GM12878 (cell line): ENCODE results near the gene PNMA6E. TPM values are rescaled to one million over a fixed set of nuclear protein-coding genes. Genes with fewer than 3 reads are reported as not detected.

Experiments used
- ATAC-seq: fragments of 200-7000 bp; cut with Tn5 transposase; 3 replicates; pipeline ENCODE4 v1.9.1; 2020; ENCODE audit warnings: mild to moderate bottlenecking, moderate library complexity
- BruUV-seq: library from RNA; stranded (reverse); fragments of 400-500 nt; replicated peaks from 2 replicates; lab custom pipeline; 2021; lab: Mats Ljungman, UMichigan
- CTCF ChIA-PET: fragments of 300-600 bp; sonication (Branson Sonifier 250); formaldehyde crosslinking; extraction: SDS; loops from one replicate; lab custom pipeline; 2021; ENCODE audit warnings: inconsistent platforms; lab: Yijun Ruan, JAX
- POLR2A ChIA-PET: fragments of 350-600 bp; formaldehyde crosslinking; extraction: SDS; loops from one replicate; lab custom pipeline; 2021; ENCODE audit warnings: inconsistent platforms; lab: Charles Lee
- RAD21 ChIA-PET: fragments of 300-600 bp; sonication (Branson Sonifier 250); formaldehyde crosslinking; loops from one replicate; lab custom pipeline; 2023; ENCODE audit warnings: antibody characterized with exemption; ENCODE audit not compliant: unreplicated experiment; lab: Charles Lee
- SMC1A ChIA-PET: fragments of 300-600 bp; sonication (Branson Sonifier 250); formaldehyde crosslinking; loops from one replicate; lab custom pipeline; 2023; ENCODE audit not compliant: unreplicated experiment, uncharacterized antibody; lab: Charles Lee
- DNase-seq: peaks from one replicate; pipeline ENCODE4 v3.0.0-alpha.2; 2011; ENCODE audit warnings: low read depth, low spot score
- FAIRE-seq: peaks from 3 replicates; lab custom pipeline; 2011; peaks lifted over from hg19 to GRCh38; lab: Jason Lieb, UNC
- H2AFZ ChIP-seq: 2 replicates; pipeline ENCODE4 v1.6.0; 2011; ENCODE audit warnings: low read depth, low read length, control low read depth; ENCODE audit not compliant: control insufficient read depth
- H3K27ac ChIP-seq: 2 replicates; pipeline ENCODE4 v1.5.1; 2011; ENCODE audit warnings: control low read depth; ENCODE audit not compliant: control insufficient read depth, insufficient read depth
- H3K27me3 ChIP-seq, 2 experiments: replicated peaks in 1 of 2; 2 replicates each; pipeline versions ENCODE4 v1.6.0 to v1.6.1; 2011; ENCODE audit warnings: low read length in 1 of 2; ENCODE audit not compliant: control insufficient read depth in 2 of 2, insufficient read depth in 2 of 2
- H3K36me3 ChIP-seq, 2 experiments: 2 replicates each; pipeline ENCODE4 v1.5.1; 2011; ENCODE audit warnings: low read length in 1 of 2; ENCODE audit not compliant: control insufficient read depth in 2 of 2, insufficient read depth in 2 of 2
- H3K4me1 ChIP-seq: 2 replicates; pipeline ENCODE4 v1.6.1; 2011; ENCODE audit warnings: mild to moderate bottlenecking, low read length, moderate library complexity, mixed read lengths; ENCODE audit not compliant: control insufficient read depth, insufficient read depth
- H3K4me2 ChIP-seq: 2 replicates; pipeline ENCODE4 v1.6.0; 2011; ENCODE audit warnings: control low read depth; ENCODE audit not compliant: control insufficient read depth, insufficient read depth
- H3K4me3 ChIP-seq: fragments of 200-600 bp; sonication (generic); 2 replicates; pipeline ENCODE4 v1.5.1; 2016
- H3K79me2 ChIP-seq: 2 replicates; pipeline ENCODE4 v1.6.0; 2011; ENCODE audit warnings: low read length; ENCODE audit not compliant: control insufficient read depth, insufficient read depth
- H3K9ac ChIP-seq: 2 replicates; pipeline ENCODE4 v1.8.0; 2011; ENCODE audit warnings: low read length, control low read depth, mixed read lengths; ENCODE audit not compliant: control insufficient read depth, insufficient read depth
- H3K9me3 ChIP-seq: replicated peaks from 3 replicates; pipeline ENCODE4 v1.5.1; 2011; ENCODE audit warnings: mild to moderate bottlenecking, low read length; ENCODE audit not compliant: control insufficient read depth, insufficient read depth
- H4K20me1 ChIP-seq: 2 replicates; pipeline ENCODE4 v1.6.0; 2011; ENCODE audit not compliant: control insufficient read depth, insufficient read depth
- BCL11A ChIP-seq: IDR thresholded peaks from 2 replicates; pipeline ENCODE4 v1.6.1; 2011; ENCODE audit warnings: low read depth, low read length
- BMI1 ChIP-seq: fragments of 450-650 bp; IDR thresholded peaks from 2 replicates; pipeline ENCODE4 v1.6.1; 2016; ENCODE audit warnings: mild to moderate bottlenecking, moderate library complexity, borderline replicate concordance
- BRCA1 ChIP-seq: IDR thresholded peaks from 2 replicates; pipeline ENCODE4 v1.6.1; 2011; ENCODE audit warnings: low read depth, low read length, improper control_type of control experiment
- CBX5 ChIP-seq: sonication (generic); IDR thresholded peaks from 2 replicates; pipeline ENCODE4 v1.6.1; 2016; ENCODE audit warnings: low read depth, moderate library complexity, mild to moderate bottlenecking, inconsistent platforms
- DPF2 ChIP-seq: fragments of 450-650 bp; IDR thresholded peaks from 2 replicates; pipeline ENCODE4 v1.6.1; 2017; ENCODE audit warnings: mild to moderate bottlenecking
- E4F1 ChIP-seq: fragments of 450-650 bp; IDR thresholded peaks from 2 replicates; pipeline ENCODE4 v1.6.1; 2018; ENCODE audit warnings: borderline replicate concordance, mild to moderate bottlenecking; ENCODE audit not compliant: partially characterized antibody
- EED ChIP-seq: sonication (generic); IDR thresholded peaks from 2 replicates; pipeline ENCODE4 v1.6.1; 2016; ENCODE audit warnings: antibody characterized with exemption, low read depth
- HDGF ChIP-seq: fragments of 450-650 bp; IDR thresholded peaks from 2 replicates; pipeline ENCODE4 v1.6.1; 2016; ENCODE audit warnings: antibody characterized with exemption
- JUND ChIP-seq: IDR thresholded peaks from 2 replicates; pipeline ENCODE4 v1.6.1; 2012; ENCODE audit warnings: low read depth, mild to moderate bottlenecking, low read length, improper control_type of control experiment, moderate library complexity
- LARP7 ChIP-seq: fragments of 450-650 bp; IDR thresholded peaks from 2 replicates; pipeline ENCODE4 v1.6.1; 2017; ENCODE audit warnings: mild to moderate bottlenecking
- MYC ChIP-seq: IDR thresholded peaks from 2 replicates; pipeline ENCODE4 v1.6.1; 2011; ENCODE audit warnings: mild to moderate bottlenecking, low read length, moderate library complexity, inconsistent platforms; ENCODE audit not compliant: insufficient read depth, insufficient replicate concordance, insufficient read length, severe bottlenecking
- NRF1 ChIP-seq: conservative IDR thresholded peaks from 2 replicates; pipeline ENCODE4 v1.6.1; 2011; ENCODE audit warnings: mild to moderate bottlenecking, low read depth, low read length, improper control_type of control experiment
- REST ChIP-seq: IDR thresholded peaks from 2 replicates; pipeline ENCODE4 v1.6.1; 2012; ENCODE audit warnings: mild to moderate bottlenecking, low read depth, low read length
- RUNX3 ChIP-seq: IDR thresholded peaks from 2 replicates; pipeline ENCODE4 v1.6.1; 2012; ENCODE audit warnings: low read length, inconsistent platforms
- SMARCA5 ChIP-seq: fragments of 450-650 bp; IDR thresholded peaks from 2 replicates; pipeline ENCODE4 v1.6.1; 2017; ENCODE audit warnings: mild to moderate bottlenecking
- SRF ChIP-seq, 2 experiments: IDR thresholded peaks; 2 replicates each; pipeline ENCODE4 v1.6.1; 2011; ENCODE audit warnings: low read depth in 2 of 2, low read length in 2 of 2, mild to moderate bottlenecking in 1 of 2, moderate library complexity in 1 of 2
- ZBTB4 ChIP-seq: fragments of 450-650 bp; formaldehyde crosslinking; IDR thresholded peaks from 2 replicates; pipeline ENCODE4 v1.4.0; 2022; ENCODE audit warnings: mild to moderate bottlenecking, moderate library complexity
- WGBS: methylation state at CpG from one replicate; pipeline ENCODE4 v1.1.6; 2016; ENCODE audit warnings: low lambda C conversion rate; ENCODE audit not compliant: insufficient replicate concordance, insufficient coverage; ENCODE audit errors: missing lambda C conversion rate; 5-methylcytosine and 5-hydroxymethylcytosine counted together
- in situ Hi-C: fragments of 300-500 bp; cut with MboI; formaldehyde crosslinking; loops from 9 replicates; pipeline ENCODE4 v1.14.3; 2018; ENCODE audit warnings: mixed read lengths
- intact Hi-C: fragments of 100-400 bp; cut with micrococcal nuclease; formaldehyde crosslinking; loops from one replicate; pipeline ENCODE4 v1.14.2; 2022; ENCODE audit not compliant: unreplicated experiment
- polyA plus RNA-seq, 11 experiments: library from polyadenylated mRNA; depleted of rRNA in 4 of 11; unstranded in 6 of 11; stranded (reverse) in 5 of 11; fragments of >200 nt; fragmentation: Nextera tagmentation in 4 of 11; fragmentation: Illumina TruSeq in 1 of 11; extraction: Ambion mirVana in 4 of 11; extraction: Trizol in 1 of 11; gene quantifications; 1 replicate in 1 of 11; 2 replicates in 10 of 11; pipeline versions ENCODE4 v1.2.1 to v1.2.3, GENCODE V29; 2011 to 2016; ENCODE audit warnings: inconsistent platforms in 2 of 11, missing spikeins in 2 of 11, low read depth in 1 of 11
- total RNA-seq, 4 experiments: library from RNA; depleted of rRNA in 3 of 4; stranded (reverse); fragments of >200 nt in 3 of 4; fragmentation: Illumina TruSeq in 1 of 4; extraction: Trizol in 1 of 4; gene quantifications; 2 replicates each; pipeline versions ENCODE4 v1.2.1 to v1.2.3, GENCODE V29; 2013 to 2021

The PNMA6E gene
- total and polyA plus RNA-seq, 10 of the 15 experiments (the other 5 are each of a cell fraction or from before 2014, with no cell fraction given): not detected

- CTCF ChIA-PET: no interaction called here
- DNase-seq: no peak
- RAD21 ChIA-PET: no interaction called here
- H3K27ac ChIP-seq: no peak overlapping the region
- H3K27me3 ChIP-seq: no peaks in the 10 kb centered on the region
- H3K4me3 ChIP-seq: no peak overlapping the region
- no peaks in the 10 kb centered on the region for H3K79me2 ChIP-seq
- no peak for ATAC-seq
- H3K36me3 ChIP-seq: no peaks in the 10 kb centered on the region
- no peaks in the 10 kb centered on the region for H3K4me1 ChIP-seq
- no peak overlapping the region for H2AFZ ChIP-seq
- 27% methylated on average over 8 of the region's 8 CpGs for WGBS
- no peaks in the 10 kb centered on the region for H4K20me1 ChIP-seq
- H3K4me2 ChIP-seq: no peak overlapping the region
- POLR2A ChIA-PET: no interaction called here
- SMC1A ChIA-PET: interaction anchor here (0.6 kb wide), 1 partner anchor 51 kb away, joined by 3 read pairs; no protein-coding TSS in a partner anchor
- no peaks in the 10 kb centered on the region; the same call in 2 of the 3 replicates for H3K9me3 ChIP-seq
- in situ Hi-C loops: no loop called here
- no peak for FAIRE-seq
- intact Hi-C loops: no loop called here
- no peak overlapping the region for H3K9ac ChIP-seq
- no TSS peak for BruUV-seq
- TF ChIP-seq DPF2: no peak
- no peak for TF ChIP-seq MYC
- TF ChIP-seq CBX5: no peak
- TF ChIP-seq BRCA1: no peak
- TF ChIP-seq NRF1: no peak
- no peak for TF ChIP-seq REST
- TF ChIP-seq BCL11A: no peak
- no peak for TF ChIP-seq EED
- no peak for TF ChIP-seq SMARCA5
- TF ChIP-seq LARP7: no peak
- no peak for TF ChIP-seq SRF (IDR thresholded peaks at IDR 0.05; ENCODE audit: low read depth in 2 of 2, low read length in 2 of 2)
- no peak for TF ChIP-seq E4F1
- TF ChIP-seq HDGF: no peak
- no peak for TF ChIP-seq BMI1
- TF ChIP-seq ZBTB4 (CRISPR knock-in tag): no peak
- TF ChIP-seq JUND: no peak
- no peak for TF ChIP-seq RUNX3
Observed at GRCh38 chrX:153438532-153438931, 37.4 kb upstream of the PNMA6E start.
